ENCODE measurements around the gene FAM120B.

GRCh38 chr6:170270984-170271593 lies 35.5 kb upstream of the FAM120B start:
- TF ChIP-seq, protein P1, sequence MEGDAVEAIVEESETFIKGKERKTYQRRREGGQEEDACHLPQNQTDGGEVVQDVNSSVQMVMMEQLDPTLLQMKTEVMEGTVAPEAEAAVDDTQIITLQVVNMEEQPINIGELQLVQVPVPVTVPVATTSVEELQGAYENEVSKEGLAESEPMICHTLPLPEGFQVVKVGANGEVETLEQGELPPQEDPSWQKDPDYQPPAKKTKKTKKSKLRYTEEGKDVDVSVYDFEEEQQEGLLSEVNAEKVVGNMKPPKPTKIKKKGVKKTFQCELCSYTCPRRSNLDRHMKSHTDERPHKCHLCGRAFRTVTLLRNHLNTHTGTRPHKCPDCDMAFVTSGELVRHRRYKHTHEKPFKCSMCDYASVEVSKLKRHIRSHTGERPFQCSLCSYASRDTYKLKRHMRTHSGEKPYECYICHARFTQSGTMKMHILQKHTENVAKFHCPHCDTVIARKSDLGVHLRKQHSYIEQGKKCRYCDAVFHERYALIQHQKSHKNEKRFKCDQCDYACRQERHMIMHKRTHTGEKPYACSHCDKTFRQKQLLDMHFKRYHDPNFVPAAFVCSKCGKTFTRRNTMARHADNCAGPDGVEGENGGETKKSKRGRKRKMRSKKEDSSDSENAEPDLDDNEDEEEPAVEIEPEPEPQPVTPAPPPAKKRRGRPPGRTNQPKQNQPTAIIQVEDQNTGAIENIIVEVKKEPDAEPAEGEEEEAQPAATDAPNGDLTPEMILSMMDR (conservative IDR thresholded peaks at IDR 0.05 in 1 of 2, IDR thresholded peaks at IDR 0.05 in 1 of 2; ENCODE audit: low read depth in 1 of 2, low read length in 2 of 2), result no peak
- TF ChIP-seq EZH2 (IDR thresholded peaks at IDR 0.05; ENCODE audit: low read length, missing control alignments), result no peak
